GM19452 (cell line): Measurements from ENCODE around the gene SMIM43.
"Not testable (repeated sequence)": the region's sequence is repeated elsewhere in the genome, so short reads cannot be mapped to it uniquely, and the experiment has no call there.

Experiments used
- ATAC-seq: cut with Tn5 transposase; IDR thresholded peaks from one replicate; pipeline ENCODE4 v1.9.1; 2021; ENCODE audit not compliant: unreplicated experiment

The SMIM43 gene

DNA sequence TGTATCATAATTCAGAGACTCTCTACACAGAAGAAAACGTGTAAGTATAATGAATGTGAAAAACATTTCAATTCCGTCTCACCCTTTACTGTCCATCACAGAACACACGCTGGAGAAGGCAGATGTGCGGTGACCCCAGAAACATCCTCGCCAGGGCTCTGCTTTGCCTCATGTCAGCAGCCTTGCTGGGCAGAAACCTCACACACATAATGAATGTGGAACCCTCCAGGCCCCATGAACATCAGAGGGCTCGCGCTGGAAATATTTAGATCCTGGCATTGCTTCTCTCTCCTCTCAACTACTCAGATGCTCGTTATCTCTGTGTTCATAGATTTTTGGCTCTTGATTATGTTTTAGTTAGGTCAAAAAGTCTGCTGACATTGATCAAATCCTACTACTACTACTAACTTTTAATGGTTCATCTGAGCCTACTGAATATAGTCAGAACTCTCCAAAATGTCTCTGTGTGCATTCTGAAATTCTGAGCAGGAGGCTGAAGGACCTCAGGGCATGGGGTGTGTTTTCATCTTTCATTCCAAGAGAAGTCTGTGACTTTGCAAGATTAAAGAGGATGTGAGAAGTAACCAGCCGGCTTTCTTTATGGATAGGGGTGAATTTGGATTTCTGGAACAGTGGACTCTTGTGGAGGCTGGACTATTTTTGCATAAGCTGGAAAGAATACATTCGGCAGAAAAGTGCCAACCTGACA lies 27.0 kb downstream of the SMIM43 start:
- no peak for ATAC-seq

DNA sequence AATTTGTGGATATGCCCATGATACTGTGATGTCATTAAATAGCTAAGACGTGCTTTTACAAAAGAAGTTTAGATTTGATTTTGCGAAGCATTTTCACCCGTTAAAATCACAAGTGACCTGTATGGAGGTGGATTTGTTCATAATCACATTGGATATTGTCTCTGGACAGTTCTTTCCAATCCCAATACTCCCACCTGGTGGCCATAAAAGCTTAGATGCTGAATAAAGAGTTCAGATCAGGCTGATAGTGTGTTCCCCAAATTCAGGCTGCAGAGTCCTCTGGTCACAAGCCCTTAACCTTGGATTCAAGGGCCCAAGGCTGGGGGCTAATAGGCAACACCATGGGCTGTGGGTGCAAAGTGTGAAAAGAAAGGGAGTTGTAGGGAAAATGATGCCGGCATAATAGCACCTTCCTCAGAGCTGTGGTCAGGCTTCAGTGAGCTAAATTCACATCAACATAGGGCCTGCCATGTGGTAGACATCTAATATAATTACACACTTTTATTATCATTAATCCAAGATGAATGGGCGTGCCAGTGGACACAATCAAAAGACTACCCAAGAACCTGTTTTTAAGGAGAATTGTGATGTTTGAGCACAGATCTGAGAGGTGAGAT lies 28.1 kb downstream of the SMIM43 start:
- no peak for ATAC-seq

DNA sequence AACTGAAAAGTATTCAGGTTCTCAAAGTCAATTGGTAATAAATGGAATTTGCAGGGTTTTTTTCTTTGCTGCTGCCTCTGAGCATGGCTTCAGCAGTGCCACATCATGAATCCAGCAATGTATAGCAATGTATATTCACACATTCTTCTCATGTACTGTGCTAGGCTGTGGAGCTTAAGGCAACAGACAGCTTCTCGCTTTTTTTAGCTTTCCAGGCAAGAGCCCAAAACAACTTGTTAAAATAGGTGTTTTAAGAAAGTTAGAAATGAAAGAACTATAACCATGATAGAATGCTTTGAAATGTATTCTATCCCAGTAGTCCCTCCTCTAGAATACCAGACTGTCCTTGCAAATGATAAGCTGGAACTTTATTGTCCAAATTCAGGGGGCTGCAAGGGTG lies 30.4 kb downstream of the SMIM43 start:
- ATAC-seq = no peak

DNA sequence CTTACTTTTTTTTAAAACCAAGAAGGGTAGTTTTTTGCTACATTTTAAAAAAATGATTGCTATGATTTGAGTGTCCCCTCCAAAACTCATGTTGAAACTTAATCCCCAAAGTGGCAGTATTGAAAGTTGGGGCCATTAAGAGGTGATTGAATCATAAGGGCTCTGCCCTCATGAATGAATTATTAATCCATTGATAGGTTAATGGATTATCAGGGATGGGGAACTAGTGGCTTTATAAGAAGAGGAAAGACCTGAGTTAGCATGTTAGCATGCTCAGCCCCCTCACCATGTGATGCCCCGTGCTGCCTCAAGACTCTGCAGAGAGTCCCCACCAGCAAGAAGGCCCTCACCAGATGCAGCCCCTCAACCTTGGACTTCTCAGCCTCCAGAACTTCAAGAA lies 31.0 kb downstream of the SMIM43 start:
- no peak for ATAC-seq

DNA sequence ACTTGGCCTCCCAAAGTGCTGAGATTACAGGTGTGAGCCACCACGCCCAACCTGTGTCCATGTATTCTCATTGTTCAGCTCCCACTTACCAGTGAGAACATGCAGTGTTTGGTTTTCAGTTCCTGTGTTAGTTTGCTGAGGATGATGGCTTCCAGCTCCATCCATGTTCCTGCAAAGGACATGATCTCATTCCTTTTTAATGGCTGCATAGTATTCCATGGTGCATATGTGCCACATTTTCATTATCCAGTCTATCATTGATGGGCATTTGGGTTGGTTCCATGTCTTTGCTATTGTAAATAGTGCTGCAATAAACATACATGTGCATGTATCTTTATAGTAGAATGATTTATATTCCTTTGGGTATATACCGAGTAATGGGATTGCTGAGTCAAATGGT lies 35.2 kb downstream of the SMIM43 start:
- not testable (repeated sequence) for ATAC-seq

DNA sequence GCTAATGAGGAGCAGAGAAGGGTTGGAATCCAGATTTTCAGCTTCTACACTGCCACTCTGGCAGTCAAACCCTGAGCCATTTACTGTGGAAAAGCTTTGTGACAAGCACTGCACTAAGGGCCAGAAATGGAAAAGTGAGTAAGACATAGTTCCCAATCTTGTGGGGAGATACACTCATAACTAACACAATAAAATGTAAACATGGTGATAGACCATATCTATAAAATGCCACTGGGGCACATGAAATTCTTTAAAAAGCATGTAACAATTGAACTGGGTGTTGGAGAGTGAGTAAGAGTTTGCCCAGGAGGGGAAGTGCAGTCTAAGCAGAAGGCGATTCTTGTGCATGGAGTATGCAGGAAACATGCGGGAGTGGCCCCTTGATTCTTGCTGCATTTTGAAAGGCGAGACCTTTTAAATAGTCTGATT lies 36.2 kb downstream of the SMIM43 start:
- ATAC-seq = no peak

DNA sequence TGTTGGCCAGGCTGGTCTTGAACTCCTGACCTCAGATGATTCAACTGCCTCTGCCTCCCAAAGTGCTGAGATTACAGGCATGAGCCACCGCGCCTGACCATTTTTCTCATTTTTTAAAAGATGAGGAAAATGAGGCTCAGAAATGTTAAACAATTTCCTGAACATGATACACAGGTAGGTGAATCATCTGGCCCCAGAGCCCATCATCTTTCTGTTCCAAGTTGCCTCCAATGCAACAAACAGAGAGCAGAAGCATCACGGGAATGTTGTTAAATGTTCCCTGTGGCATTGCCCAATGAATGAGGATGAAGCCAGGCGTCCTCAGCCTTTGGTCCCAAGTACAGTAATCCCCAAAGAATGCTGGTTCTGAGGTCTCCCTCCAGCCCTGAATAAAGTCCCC lies 36.9 kb downstream of the SMIM43 start:
- no peak for ATAC-seq

DNA sequence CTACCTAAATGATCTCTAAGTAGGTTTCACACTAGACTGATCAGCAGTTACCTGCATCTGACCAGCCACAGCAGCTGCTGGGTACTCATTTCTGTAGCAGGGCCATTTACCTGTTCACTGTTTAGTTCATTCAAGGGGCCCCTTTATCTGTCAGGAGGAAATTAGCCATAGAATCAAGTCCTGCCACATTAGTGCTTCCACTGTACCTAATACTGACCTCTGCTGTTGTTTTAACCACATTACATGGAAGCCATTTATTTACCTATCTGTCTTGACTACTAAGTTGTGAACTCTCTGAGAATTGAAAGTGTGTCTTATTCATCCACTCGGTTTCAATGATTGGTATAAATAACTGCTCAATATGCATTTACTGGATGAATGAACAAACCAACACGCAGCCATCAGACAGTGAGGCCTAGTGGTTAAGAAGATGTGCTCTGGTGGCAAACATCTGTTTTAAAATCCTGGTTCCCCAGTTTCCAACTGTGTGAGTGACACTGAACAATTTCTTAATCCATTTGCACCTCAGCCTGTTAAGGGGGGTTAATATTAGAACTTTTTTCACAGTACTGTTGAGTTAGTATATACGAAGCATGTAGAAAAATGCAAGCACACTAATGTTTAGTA lies 38.2 kb downstream of the SMIM43 start:
- peak; percentile 96 for ATAC-seq

DNA sequence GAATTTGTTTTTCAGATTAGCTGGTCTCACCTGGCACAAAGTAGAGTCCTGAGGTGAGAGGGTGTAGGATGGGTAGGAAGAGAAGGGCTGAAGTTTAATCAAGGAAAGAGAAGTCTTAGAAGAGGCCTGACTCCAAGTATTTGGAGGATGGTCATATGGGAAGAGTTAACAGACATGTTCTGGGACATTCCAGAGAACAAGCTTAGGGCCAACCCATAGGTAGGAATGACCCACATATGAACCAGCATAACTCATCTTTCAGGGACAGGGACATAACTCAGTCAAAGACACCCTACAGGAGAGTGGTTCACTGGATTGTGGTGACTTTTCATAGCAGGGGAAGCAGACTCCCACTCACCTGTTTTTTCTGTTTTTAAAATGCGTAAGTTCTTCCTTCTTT lies 40.3 kb downstream of the SMIM43 start:
- no peak for ATAC-seq

DNA sequence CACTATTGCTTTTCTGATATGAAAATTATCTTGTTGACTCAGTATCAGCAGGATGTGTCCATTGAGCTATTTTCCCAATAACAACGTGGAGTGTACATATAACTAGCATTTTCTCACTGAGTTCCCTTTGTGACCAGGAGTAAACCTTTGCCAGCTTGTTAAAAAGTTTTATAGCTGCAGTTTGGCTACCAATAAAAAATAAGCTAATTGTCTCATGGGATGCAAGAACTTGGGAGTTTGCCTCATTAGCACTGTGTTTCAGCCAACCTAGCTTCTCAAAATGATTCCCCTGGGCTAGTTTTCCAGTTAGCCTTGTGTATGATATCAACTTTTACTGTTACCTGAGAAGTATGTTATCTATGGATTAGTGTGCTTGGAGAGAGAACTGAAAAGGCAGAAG lies 43.3 kb downstream of the SMIM43 start:
- ATAC-seq = no peak

DNA sequence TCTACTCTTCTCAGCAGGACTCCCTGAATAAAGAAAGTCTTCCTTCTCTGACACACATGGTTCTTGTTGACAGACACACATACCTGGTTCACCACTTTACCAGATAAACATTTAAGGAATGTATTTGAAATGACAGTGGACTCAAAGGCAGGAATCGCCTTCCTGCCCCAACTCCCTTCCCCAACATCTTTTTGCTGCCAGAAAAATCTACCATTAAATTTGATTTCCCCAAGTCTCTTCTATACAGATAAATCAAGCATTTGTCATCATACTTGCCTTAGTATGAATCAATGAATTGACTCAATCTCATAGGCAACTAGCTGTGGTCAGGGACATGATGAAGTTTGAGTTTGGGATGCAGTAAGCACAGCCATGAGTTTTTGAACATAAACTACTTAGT lies 44.9 kb downstream of the SMIM43 start:
- no peak for ATAC-seq

DNA sequence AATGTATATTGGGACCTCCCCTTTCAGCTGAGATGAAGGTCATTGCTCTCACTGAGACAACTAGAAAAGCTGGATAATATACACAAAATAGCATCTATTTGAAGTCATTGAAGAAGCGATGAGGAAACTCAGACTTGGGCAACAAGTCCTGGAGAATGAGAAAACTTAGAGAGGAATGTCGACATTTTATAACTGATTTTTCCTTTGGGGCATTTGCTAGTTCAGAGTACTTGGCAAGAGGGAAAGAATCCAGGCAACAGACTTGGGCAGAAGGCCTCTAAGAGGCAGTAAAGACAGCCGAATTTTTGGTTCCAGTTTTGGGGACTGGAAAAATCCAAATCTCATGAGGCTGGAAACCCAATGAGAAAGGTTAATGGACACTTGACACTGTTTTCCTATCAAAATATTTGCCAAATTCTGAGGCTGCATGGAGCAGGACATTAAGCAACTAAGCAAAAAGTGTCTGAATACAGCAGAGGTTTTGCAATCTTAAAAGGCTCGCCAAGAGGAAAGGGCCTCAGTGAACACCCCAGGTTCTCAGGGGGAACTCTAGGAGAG lies 47.2 kb downstream of the SMIM43 start:
- no peak for ATAC-seq

DNA sequence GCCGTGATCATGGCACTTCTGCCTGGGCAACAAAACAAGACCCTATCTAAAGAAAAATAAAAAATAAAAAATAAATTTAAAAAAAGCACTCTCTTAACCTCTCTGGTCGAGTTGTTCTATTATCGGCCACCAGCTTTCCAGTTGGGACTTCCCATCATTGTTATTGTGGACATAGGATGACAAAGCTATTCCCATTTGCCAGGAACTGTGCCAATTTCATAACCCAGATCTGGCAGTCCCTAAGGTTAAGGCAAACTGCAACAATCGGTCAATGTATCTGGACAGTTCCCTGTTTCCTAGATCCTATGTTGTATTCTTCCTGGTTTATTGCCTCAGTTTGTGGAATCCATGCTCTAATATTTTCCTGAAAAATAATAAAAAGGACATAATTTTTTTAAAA lies 50.4 kb downstream of the SMIM43 start:
- no peak for ATAC-seq

DNA sequence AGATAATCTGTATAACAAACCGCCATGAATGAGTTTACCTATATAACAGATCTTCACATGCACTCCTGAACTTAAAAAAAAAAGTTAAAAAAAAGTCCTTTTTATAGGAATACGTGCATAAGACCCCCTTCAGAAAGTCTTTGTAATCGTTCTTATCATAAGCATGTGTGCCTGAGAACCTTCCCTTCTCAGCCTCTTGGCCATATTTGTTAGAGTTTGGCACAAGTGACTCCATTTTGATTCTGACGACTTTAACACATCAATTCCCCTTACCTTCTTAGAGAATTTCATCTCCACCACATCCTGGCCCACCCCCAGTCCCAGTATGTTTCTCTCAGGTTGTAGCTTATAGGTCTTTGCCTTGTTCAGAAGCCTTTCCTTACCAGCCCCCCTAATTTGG lies 52.2 kb downstream of the SMIM43 start:
- ATAC-seq = no peak

DNA sequence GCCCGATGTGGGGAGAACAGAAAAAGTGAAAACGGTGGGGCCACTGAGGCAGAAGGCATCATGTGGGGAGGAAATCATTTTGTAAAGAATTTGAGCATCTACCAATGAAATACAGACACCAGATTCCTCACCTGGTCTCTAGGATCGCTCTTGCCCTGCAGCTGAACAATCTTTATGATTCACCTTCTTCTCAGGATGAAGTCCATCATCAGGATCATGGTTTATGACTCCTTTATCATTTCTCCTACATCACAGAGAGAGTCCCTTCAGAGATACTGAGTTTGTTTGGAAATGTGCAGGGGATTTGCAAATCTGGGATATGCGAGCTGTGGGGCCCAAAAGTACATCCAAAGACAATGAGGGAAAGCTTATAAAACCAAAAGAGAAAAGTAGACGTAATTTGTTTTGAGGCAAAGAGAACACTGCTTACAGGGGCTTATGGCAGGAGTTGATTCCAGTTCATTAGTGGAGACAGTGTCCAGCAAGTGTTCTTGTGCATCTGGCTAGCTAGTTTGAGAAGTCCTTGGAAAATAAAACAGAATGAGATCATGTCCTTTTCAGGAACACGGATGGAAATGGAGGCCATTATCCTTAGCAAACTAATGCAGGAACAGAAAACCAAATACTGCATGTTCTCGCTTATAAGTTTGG lies 52.8 kb downstream of the SMIM43 start:
- ATAC-seq = no peak

DNA sequence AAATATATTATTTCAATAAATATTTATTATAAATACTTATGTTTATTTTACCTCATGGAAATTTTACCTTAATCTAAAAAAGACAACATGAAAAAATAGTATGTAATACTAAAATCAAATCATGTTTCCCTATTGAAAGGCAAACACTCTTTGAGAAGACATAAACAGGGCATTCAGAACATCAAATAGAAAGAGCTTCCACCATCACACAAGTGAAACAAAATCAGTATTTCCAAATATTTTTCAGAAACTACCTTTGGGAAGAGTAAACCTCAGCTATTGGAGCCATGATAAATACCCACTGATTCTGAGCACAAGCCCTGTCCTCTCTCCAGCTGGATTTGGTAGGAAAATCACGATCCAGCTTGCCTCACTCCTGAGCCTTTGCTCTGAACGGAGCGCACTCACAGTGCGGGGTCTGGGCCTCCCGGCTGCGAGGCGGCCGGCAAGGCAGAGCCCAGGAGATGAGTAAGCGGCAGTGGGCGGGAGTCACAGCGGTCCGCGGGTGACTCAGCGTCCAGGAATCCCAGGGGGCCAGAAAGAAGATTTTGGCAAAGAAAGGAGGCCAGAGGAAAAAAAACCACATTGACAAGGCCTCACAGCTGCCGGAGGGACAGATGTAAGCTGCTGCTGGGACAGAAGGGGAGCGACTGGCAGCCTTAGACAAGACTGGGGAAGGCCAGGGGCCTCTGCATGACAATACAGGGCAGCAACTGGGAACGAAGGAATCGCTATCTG lies 53.5 kb downstream of the SMIM43 start:
- ATAC-seq = peak; percentile 91

DNA sequence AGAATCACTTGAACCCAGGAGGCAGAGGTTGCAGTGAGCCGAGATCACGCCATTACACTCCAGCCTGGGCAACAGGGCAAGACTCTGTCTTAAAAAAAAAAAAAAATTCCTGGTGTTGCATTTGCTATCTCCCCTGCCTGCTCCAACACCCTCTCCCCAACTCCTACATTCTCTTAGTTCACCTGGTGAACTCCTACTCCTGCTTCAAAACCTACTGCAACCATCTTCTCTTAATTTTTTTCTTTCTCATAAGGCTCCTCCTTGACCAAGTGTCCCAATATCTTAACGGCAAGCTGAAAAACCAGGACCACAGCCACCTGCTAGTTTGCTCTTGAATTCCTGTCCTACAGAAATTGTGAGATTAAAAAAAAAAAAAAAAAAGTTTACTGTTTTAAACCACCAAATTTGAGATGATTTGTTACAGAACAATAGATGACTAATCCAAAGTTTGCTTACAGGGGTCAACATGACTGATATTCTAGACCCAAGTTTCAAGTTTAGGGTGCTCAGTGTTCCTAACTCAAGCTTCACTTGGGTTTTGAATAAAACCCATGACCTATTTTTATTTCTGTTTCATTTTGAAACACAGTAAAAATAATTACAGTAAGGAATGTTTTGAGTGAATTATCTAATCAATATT lies 55.1 kb downstream of the SMIM43 start:
- ATAC-seq = no peak
